Parathyroid adenoma (tissue), 2 donors: ENCODE measurements around the gene NCKAP5.

Experiments
- H2AFZ ChIP-seq: fragments of 300-600 bp; sonication (generic); one replicate; pipeline ENCODE4 v1.7.0; 2017; ENCODE audit warnings: antibody characterized with exemption, mild to moderate bottlenecking
- H3K27ac ChIP-seq: fragments of 300-600 bp; sonication (generic); one replicate; pipeline ENCODE4 v1.7.0; 2017
- H3K27me3 ChIP-seq: fragments of 300-600 bp; sonication (generic); one replicate; pipeline ENCODE4 v1.7.0; 2017; ENCODE audit warnings: low read length; ENCODE audit not compliant: control insufficient read depth, insufficient read depth
- H3K36me3 ChIP-seq: fragments of 300-600 bp; sonication (generic); one replicate; pipeline ENCODE4 v1.7.0; 2017; ENCODE audit warnings: low read length; ENCODE audit not compliant: control insufficient read depth, insufficient read depth
- H3K4me1 ChIP-seq: fragments of 300-600 bp; sonication (generic); one replicate; pipeline ENCODE4 v1.7.0; 2017; ENCODE audit warnings: control low read depth
- H3K4me2 ChIP-seq: fragments of 300-600 bp; sonication (generic); one replicate; pipeline ENCODE4 v1.7.0; 2017; ENCODE audit warnings: low read length
- H3K4me3 ChIP-seq: fragments of 300-600 bp; sonication (generic); one replicate; pipeline ENCODE4 v1.7.0; 2017; ENCODE audit warnings: low read depth, low read length
- H3K79me2 ChIP-seq: fragments of 300-600 bp; sonication (generic); one replicate; pipeline ENCODE4 v1.7.0; 2017; ENCODE audit warnings: control low read depth
- H3K9ac ChIP-seq: fragments of 300-600 bp; sonication (generic); one replicate; pipeline ENCODE4 v1.7.0; 2017; ENCODE audit warnings: mild to moderate bottlenecking
- H3K9me3 ChIP-seq: fragments of 300-600 bp; sonication (generic); one replicate; pipeline ENCODE4 v1.7.0; 2017; ENCODE audit warnings: low read length; ENCODE audit not compliant: control insufficient read depth
- TF ChIP-seq, protein P1 (sequence below): fragments of 300-600 bp; sonication (generic); IDR thresholded peaks from one replicate; pipeline ENCODE4 v1.7.0; 2017; ENCODE audit warnings: antibody characterized with exemption, mild to moderate bottlenecking
- donor health status: primary hyperparathyroidism.

Gene NCKAP5

DNA sequence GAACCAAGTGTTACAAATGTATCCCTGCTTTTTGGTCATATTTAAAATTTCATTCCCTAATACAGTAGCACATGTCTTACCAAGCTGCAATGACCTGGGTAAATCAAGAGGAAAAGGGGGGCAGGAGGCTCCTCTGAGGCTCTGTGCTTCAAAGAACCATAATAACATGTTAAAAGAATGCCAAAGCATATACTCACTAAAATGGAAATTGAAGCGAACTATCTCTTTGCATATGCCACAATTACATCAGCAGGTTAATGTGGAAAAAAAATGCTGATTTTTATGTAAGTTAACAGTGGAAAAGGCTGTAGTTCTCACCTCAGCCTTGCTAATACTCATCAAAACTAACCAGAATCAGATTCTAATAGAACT, 37.5 kb upstream of the NCKAP5 start:
- H2AFZ ChIP-seq: no peak overlapping the region
- H3K27ac ChIP-seq: no peak overlapping the region
- H3K4me3 ChIP-seq: no peak overlapping the region
- H3K9ac ChIP-seq: no peak overlapping the region
- H3K4me1 ChIP-seq: no peaks in the 10 kb centered on the region
- H3K27me3 ChIP-seq: no peaks in the 10 kb centered on the region
- TF ChIP-seq, protein P1, sequence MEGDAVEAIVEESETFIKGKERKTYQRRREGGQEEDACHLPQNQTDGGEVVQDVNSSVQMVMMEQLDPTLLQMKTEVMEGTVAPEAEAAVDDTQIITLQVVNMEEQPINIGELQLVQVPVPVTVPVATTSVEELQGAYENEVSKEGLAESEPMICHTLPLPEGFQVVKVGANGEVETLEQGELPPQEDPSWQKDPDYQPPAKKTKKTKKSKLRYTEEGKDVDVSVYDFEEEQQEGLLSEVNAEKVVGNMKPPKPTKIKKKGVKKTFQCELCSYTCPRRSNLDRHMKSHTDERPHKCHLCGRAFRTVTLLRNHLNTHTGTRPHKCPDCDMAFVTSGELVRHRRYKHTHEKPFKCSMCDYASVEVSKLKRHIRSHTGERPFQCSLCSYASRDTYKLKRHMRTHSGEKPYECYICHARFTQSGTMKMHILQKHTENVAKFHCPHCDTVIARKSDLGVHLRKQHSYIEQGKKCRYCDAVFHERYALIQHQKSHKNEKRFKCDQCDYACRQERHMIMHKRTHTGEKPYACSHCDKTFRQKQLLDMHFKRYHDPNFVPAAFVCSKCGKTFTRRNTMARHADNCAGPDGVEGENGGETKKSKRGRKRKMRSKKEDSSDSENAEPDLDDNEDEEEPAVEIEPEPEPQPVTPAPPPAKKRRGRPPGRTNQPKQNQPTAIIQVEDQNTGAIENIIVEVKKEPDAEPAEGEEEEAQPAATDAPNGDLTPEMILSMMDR: no peak
- no peaks in the 10 kb centered on the region for H3K9me3 ChIP-seq
- no peaks in the 10 kb centered on the region for H3K36me3 ChIP-seq
- H3K4me2 ChIP-seq: no peak overlapping the region
- H3K79me2 ChIP-seq: no peaks in the 10 kb centered on the region

DNA sequence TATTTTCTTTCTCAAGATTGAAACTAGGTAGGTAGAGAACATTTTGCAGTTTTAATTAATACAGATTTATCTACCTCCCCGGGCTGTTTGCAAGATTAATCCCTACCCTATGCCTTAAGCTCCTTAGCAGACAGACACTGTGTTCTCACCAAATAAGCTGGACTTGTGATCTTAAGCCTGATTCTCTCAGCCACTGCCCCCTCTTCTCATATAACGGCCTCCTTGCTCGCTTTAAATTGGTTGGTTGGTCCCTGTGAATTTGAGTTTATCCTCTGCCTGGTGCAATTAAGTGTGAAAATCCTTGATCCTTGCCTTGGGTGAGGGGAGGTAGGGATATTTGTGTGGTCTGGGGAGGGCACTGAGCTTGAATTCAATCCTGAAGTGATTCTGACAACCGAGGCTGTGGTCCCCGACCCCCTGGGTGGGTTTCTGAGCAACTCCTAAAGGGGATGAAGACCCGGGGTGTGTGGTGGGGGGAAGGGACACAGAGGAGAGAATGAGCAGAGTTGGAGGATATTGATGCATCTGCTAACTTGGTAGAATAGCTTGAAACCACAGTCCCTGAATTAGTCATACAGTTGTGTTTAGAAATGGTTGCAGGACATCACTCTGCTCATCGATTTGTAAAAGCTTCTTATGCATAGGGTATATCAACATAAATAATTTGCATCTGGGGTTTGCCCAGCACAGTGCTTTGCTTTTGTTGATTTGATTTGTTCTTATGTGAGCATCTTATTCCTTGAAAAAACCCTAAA, 36.9 kb upstream of the NCKAP5 start:
- Histone ChIP-seq H3K4me3 (no peak overlapping the region), H3K27me3 (no peaks in the 10 kb centered on the region), H3K36me3 (no peaks in the 10 kb centered on the region), H2AFZ (no peak overlapping the region), H3K27ac (no peak overlapping the region), H3K9me3 (no peaks in the 10 kb centered on the region), H3K4me2 (no peak overlapping the region), H3K9ac (no peak overlapping the region), H3K4me1 (no peaks in the 10 kb centered on the region), H3K79me2 (no peaks in the 10 kb centered on the region)
- TF ChIP-seq, protein P1: no peak

DNA sequence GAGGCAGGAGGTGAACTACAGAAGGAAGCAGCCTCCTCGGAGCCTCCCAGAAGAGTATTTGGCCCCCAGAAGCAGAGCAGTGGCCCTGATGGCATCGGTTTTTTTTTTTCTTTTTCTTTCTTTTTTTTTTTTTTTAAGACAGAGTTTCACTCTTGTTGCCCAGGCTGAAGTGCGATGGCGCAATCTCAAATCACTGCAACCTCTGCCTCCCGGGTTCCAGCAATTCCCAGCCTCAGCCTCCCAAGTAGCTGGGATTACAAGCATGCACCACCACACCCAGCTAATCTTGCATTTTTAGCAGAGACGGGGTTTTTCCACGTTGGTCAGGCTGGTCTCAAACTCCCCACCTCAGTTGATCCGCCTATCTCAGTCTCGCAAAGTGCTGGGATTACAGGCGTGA, 34.8 kb upstream of the NCKAP5 start:
- Histone ChIP-seq H3K4me3 (no peak overlapping the region), H3K9ac (no peak overlapping the region), H3K79me2 (no peaks in the 10 kb centered on the region), H3K4me2 (no peak overlapping the region), H3K9me3 (no peaks in the 10 kb centered on the region), H3K4me1 (no peaks in the 10 kb centered on the region), H3K27me3 (no peaks in the 10 kb centered on the region), H2AFZ (no peak overlapping the region), H3K36me3 (no peaks in the 10 kb centered on the region), H3K27ac (no peak overlapping the region)
- TF ChIP-seq, protein P1: no peak

DNA sequence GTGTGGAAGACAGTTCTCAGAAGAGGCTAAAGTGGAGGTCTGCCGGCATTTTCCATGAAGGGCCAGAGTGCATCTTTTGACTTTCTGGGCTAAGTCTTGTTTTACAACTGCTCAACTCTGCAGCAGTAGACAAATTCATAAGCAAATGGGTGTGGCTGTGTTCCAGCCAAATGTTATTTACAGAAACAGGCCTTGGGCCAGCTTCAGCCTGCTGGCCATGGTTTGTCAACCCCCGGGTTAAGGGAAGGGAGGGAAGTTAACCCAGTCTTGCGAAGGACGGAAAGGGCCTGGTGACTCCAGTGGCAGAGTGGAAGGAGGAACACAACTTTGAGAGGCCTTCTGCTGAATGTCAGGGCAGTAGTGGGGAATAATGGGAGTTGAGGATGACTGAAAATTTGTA, 34.3 kb upstream of the NCKAP5 start:
- H3K9me3 ChIP-seq: no peaks in the 10 kb centered on the region
- H3K27ac ChIP-seq: no peak overlapping the region
- TF ChIP-seq, protein P1: no peak
- no peaks in the 10 kb centered on the region for H3K27me3 ChIP-seq
- no peaks in the 10 kb centered on the region for H3K4me1 ChIP-seq
- H3K4me2 ChIP-seq: no peak overlapping the region
- H3K36me3 ChIP-seq: no peaks in the 10 kb centered on the region
- no peak overlapping the region for H3K4me3 ChIP-seq
- H3K79me2 ChIP-seq: no peaks in the 10 kb centered on the region
- no peak overlapping the region for H2AFZ ChIP-seq
- H3K9ac ChIP-seq: no peak overlapping the region
